Colon (tissue), 2 donors: ENCODE data around the gene ZNF385C.

Experiments
- FAIRE-seq: peaks from 2 replicates; lab custom pipeline; 2012; peaks lifted over from hg19 to GRCh38; lab: Jason Lieb, UNC
- donor health status: control.
- donor health status: control.

ZNF385C gene

GRCh38 chr17:41987642-41988041, 110.6 kb downstream of the ZNF385C start:
- FAIRE-seq, result no peak

GRCh38 chr17:41986634-41987033, 111.6 kb downstream of the ZNF385C start:
- no peak for FAIRE-seq

GRCh38 chr17:41985919-41986318, 112.4 kb downstream of the ZNF385C start:
- FAIRE-seq, result no peak

GRCh38 chr17:41984454-41984853, 113.8 kb downstream of the ZNF385C start:
- FAIRE-seq, result no peak

- no peak for FAIRE-seq
Measured at GRCh38 chr17:41982026-41982760, 116.1 kb downstream of the ZNF385C start.

GRCh38 chr17:41977991-41978390, 120.3 kb downstream of the ZNF385C start:
- FAIRE-seq, result no peak

GRCh38 chr17:41976142-41976768, 122.0 kb downstream of the ZNF385C start:
- no peak for FAIRE-seq
